Stomach (tissue), 4 donors: ENCODE measurements around the gene FUZ.

ENCODE experiments used
- EP300 ChIP-seq: sonication (generic); formaldehyde crosslinking; IDR thresholded peaks from one replicate; pipeline ENCODE4 v1.6.1; 2017; ENCODE audit warnings: antibody characterized with exemption
- POLR2A ChIP-seq, 4 donors: fragments of 450-650 bp; IDR thresholded peaks; one replicate each; pipeline ENCODE4 v1.6.1; 2016; ENCODE audit warnings: antibody characterized with exemption in 4 of 4, control low read depth in 2 of 4, mild to moderate bottlenecking in 1 of 4, moderate library complexity in 1 of 4
- TF ChIP-seq, protein P1 (sequence below), 7 experiments: fragments of 450-650 bp in 4 of 7; fragments of 200-600 bp in 3 of 7; sonication (generic) in 3 of 7; IDR thresholded peaks; one replicate each; pipeline ENCODE4 v1.5.1; 2016 to 2019; ENCODE audit warnings: antibody characterized with exemption in 7 of 7, control low read depth in 2 of 7, mild to moderate bottlenecking in 1 of 7

DNA sequence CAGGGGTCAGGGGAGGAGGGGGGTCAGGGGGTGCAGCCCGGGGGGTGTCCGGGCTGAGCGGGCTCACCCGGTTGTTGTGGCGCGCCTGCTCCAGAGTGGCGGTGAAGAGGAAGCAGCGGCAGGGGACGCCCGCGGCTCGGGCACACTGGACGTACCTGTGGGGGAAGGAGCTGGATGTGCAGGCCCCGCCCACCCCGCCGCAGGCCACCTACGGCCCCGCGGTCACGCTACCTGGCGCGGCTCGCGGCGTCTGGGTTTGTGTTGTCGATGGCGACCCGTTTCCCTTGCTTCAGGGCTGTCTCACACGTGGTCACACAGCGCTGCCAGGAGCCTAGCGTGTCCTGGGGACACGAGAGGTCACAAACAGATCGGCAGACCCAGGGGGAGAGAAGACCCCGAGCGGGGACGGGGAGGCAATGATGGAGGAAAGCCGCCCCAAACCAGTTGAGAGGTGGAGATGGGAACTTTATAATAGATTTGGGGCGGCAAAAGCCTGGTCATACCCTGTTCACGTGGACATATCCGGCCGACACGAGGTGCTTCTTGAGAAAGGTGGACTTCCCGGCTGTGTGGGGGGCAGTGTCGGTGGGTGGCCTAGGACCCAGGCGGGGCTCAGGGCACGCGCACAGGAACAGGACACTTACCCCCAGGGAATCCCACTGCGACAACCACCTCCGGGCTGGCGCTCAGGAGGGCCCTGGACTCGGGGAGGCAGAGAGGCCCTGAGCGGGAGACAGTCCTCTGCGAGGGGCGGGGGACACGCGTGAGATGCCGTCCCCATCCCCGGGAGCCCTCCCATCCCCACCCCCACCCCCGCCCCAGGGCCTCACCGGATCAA lies 48.7 kb upstream of the FUZ start:
- TF ChIP-seq, protein P1, sequence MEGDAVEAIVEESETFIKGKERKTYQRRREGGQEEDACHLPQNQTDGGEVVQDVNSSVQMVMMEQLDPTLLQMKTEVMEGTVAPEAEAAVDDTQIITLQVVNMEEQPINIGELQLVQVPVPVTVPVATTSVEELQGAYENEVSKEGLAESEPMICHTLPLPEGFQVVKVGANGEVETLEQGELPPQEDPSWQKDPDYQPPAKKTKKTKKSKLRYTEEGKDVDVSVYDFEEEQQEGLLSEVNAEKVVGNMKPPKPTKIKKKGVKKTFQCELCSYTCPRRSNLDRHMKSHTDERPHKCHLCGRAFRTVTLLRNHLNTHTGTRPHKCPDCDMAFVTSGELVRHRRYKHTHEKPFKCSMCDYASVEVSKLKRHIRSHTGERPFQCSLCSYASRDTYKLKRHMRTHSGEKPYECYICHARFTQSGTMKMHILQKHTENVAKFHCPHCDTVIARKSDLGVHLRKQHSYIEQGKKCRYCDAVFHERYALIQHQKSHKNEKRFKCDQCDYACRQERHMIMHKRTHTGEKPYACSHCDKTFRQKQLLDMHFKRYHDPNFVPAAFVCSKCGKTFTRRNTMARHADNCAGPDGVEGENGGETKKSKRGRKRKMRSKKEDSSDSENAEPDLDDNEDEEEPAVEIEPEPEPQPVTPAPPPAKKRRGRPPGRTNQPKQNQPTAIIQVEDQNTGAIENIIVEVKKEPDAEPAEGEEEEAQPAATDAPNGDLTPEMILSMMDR (IDR thresholded peaks at IDR 0.05): no peak
- no peak for TF ChIP-seq EP300
- no peak for TF ChIP-seq POLR2A (IDR thresholded peaks at IDR 0.05)
